LNCaP clone FGC (cell line): ENCODE results near the gene ACD.

Experiments used
- DNase-seq: peaks from one replicate; pipeline ENCODE4 v3.0.0-alpha.2; 2011; ENCODE audit warnings: low read depth
- H3K4me3 ChIP-seq: 2 replicates; pipeline ENCODE4 v1.5.1; 2011; ENCODE audit warnings: mild to moderate bottlenecking, low read depth, low read length, control low read depth
- TF ChIP-seq, protein P1 (sequence below): IDR thresholded peaks from 2 replicates; pipeline ENCODE4 v1.5.1; 2012; ENCODE audit warnings: mild to moderate bottlenecking; ENCODE audit not compliant: control insufficient read depth, insufficient read depth; ENCODE audit errors: extremely low read depth

The ACD gene

DNA sequence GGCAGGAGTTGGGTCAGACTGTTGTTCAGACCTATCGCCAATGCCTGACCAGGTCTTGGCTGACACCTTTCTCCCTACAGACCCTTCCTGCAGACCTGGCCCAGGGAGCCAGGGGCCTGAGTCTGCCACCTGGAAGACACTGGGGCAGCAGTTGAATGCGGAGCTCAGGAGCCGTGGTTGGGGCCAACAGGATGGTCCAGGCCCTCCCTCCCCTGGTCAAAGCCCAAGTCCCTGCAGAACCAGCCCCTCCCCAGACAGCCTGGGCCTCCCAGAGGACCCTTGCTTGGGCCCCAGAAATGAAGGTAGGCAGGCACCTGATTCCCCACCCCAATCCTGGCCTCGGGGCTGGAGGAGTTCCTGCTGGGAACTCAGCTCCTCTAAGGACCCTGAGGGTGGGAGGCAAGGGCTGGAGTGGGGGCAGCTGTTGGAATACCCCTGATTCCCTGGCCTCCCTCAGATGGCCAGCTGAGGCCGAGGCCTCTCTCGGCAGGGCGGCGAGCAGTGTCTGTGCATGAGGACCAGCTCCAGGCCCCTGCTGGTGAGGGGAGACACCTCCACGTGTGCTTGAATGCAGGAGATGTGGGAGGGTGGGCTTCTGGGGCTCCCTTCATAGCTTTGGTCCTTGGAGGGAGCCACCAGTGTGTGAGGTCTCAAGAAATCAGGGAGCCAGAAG, 3.6 kb downstream of the ACD start:
- no peak for DNase-seq
- no peak overlapping the region for H3K4me3 ChIP-seq
- TF ChIP-seq, protein P1, sequence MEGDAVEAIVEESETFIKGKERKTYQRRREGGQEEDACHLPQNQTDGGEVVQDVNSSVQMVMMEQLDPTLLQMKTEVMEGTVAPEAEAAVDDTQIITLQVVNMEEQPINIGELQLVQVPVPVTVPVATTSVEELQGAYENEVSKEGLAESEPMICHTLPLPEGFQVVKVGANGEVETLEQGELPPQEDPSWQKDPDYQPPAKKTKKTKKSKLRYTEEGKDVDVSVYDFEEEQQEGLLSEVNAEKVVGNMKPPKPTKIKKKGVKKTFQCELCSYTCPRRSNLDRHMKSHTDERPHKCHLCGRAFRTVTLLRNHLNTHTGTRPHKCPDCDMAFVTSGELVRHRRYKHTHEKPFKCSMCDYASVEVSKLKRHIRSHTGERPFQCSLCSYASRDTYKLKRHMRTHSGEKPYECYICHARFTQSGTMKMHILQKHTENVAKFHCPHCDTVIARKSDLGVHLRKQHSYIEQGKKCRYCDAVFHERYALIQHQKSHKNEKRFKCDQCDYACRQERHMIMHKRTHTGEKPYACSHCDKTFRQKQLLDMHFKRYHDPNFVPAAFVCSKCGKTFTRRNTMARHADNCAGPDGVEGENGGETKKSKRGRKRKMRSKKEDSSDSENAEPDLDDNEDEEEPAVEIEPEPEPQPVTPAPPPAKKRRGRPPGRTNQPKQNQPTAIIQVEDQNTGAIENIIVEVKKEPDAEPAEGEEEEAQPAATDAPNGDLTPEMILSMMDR = no peak

DNA sequence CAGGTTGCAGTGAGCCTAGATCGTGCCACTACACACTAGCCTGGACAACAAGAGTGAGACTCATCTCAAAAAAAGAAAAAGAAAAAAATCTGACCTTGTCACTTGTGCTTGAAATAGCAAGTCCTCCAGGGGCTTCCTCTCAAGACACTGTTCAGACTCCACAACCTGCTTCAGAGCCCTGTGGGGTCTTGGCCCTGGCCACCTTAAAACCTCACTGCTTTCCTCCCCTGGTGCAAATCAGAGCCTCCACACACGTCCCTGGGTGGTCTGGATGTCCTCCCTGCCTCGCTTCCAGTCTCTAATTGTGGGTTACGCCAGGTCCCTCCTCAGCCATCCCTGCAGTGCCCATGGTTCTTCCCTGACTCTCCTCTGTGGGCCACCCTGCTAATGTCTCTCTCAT, 4.7 kb downstream of the ACD start:
- DNase-seq = no peak
- TF ChIP-seq, protein P1 = no peak
- H3K4me3 ChIP-seq = no peak overlapping the region

DNA sequence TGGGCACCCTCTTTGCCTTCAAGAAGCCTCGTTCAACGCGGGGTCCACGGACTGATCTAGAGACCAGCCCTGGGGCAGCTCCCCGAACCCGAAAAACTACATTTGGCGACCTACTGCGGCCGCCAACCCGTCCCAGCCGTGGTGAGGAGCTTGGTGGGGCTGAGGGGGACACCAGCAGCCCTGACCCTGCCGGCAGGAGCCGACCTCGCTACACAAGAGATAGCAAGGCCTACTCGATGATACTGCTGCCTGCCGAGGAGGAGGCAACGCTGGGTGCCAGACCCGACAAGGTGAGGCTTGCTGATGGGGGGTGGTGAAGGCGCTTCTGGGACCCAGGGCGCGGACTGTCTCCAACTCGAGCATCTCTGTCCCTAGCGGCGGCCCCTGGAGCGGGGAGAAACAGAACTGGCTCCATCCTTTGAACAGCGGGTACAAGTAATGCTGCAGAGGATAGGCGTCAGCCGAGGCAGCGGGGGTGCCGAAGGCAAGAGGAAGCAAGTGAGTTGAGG, 5.6 kb downstream of the ACD start:
- no peak overlapping the region for H3K4me3 ChIP-seq
- TF ChIP-seq, protein P1 = no peak
- DNase-seq = no peak

DNA sequence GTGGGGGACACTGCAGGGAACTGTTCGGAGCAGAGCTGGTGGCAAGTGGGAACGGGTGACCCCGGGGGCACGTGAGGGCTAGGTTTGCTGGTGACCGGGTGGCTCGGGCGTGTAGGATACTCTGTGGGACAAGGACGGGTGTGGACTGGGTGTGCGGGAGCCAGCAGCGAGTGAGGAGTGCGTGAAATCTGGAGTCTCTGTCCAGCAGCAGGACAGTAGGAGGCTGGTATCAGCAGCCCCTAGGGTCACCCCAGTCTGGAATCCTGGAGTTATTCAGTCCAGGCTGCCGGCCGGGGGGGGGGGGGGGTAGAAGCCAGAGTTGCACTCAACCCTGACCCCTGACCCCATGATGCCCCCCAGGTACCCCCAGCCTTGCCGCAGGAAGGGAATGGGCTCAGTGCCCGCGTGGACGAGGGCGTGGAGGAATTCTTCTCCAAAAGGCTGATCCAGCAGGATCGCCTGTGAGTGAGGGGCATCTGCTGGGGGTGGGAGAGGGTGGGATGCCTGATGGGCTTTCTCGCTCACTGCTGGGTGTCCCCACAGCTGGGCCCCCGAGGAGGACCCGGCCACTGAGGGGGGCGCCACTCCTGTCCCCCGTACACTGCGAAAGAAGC, 6.2 kb downstream of the ACD start:
- peak overlapping the region; percentile 63 for H3K4me3 ChIP-seq
- TF ChIP-seq, protein P1 = no peak
- no peak for DNase-seq

DNA sequence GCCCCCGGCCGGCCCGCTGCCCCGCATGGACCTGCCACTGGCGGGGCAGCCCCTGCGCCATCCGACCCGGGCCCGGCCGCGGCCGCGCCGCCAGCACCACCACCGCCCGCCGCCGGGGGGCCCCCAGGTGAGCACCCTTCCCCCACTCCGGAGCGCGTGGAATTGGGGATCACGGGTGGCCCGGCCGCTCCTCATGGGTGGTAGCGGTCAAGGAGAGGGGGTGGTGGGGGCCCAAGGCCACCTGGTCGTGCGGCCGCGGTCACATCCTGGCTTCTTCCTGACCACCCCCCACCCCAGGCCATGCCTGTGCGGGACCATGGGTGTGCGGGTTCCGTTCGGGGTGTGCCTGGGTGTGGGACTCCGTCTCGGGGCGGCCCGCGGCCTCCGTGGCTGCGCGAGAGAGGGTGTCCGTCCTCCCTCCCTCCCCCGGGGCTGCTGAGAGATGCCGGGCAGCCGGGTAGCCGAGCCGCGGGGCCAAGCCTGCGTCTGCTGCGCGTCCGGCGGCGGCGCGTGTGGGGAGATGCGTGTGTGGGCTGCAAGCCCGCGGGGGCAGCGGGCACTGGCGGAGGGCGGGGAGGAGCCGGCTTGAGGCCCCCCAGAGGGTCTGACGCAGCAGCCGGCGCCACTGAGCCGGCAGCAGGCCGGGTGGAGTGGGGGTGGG, 6.8 kb downstream of the ACD start:
- peak overlapping the region; percentile 63 for H3K4me3 ChIP-seq
- no peak for DNase-seq

DNA sequence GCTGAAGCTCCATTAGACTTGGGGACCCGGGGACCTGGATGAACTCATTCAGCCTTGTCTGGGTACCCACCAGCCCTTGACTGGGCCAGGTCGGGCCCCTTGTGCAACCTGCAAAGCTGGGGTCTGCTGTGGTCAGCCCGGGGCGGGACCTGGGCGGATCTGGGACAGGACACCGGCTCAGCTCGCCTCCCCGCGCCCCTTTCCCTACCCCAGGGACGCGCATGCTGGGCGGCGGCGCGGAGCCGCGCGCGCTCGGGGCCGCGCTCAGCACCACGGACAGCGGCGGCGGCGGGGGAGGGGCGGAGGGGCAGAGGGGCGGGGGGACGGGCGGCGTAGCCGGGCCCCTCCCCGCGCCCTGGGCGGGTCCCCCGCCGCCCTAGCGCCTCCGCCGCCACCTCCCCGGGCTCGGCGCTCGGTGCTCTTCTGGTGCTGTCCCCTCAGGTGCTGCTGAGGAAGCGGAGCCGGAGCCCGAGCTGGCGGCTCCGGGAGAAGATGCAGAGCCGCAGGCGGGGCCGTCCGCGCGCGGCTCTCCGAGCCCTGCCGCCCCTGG, 7.4 kb downstream of the ACD start:
- DNase-seq = no peak
- TF ChIP-seq, protein P1 = no peak
- peak overlapping the region; percentile 63 for H3K4me3 ChIP-seq

More for the DNA sequence above, 6.8 kb downstream of the ACD start:
- TF ChIP-seq, protein P1 = no peak; the same call in 1 of the 2 replicates
